ENCODE measurements around the gene CTSF.

The CTSF gene

DNA sequence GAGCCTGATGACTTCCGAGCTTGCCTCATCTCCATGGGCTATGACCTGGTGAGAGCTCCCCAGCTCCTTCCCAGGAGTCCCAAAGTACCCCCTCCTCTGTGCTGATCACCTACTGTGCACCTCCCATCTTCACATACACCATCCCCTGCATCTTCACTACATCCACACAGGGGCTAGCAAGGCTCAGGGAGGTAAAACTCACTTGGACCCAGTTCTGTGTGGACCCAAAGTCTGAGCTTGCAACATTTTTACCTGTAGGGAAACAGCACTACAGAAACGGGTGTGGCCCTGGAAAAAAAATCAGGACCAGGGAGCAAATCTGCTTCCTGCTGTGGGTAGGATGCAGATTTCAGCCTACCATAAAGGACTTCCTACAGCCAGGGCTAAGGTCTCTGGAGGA is 6.1 kb downstream of the CTSF start:
- TF ChIP-seq, protein P1, sequence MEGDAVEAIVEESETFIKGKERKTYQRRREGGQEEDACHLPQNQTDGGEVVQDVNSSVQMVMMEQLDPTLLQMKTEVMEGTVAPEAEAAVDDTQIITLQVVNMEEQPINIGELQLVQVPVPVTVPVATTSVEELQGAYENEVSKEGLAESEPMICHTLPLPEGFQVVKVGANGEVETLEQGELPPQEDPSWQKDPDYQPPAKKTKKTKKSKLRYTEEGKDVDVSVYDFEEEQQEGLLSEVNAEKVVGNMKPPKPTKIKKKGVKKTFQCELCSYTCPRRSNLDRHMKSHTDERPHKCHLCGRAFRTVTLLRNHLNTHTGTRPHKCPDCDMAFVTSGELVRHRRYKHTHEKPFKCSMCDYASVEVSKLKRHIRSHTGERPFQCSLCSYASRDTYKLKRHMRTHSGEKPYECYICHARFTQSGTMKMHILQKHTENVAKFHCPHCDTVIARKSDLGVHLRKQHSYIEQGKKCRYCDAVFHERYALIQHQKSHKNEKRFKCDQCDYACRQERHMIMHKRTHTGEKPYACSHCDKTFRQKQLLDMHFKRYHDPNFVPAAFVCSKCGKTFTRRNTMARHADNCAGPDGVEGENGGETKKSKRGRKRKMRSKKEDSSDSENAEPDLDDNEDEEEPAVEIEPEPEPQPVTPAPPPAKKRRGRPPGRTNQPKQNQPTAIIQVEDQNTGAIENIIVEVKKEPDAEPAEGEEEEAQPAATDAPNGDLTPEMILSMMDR (IDR thresholded peaks at IDR 0.05; ENCODE audit: control insufficient read depth, extremely low read depth, insufficient read depth), result no peak
- no peak overlapping the region for H3K4me3 ChIP-seq (ENCODE audit: low read depth, low read length)
- no peak for DNase-seq (ENCODE audit: low read depth)

DNA sequence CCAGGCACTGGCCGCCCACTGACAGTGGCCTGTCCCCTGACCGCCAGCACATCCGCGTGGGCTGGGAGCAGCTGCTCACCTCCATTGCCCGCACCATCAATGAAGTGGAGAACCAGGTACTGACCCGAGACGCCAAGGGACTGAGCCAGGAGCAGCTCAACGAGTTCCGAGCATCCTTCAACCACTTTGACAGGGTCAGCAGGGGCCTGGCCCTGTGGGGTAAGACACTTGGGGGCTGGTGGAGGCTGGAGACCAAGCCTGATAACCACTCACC is 6.5 kb downstream of the CTSF start:
- DNase-seq (ENCODE audit: low read depth), result no peak

DNA sequence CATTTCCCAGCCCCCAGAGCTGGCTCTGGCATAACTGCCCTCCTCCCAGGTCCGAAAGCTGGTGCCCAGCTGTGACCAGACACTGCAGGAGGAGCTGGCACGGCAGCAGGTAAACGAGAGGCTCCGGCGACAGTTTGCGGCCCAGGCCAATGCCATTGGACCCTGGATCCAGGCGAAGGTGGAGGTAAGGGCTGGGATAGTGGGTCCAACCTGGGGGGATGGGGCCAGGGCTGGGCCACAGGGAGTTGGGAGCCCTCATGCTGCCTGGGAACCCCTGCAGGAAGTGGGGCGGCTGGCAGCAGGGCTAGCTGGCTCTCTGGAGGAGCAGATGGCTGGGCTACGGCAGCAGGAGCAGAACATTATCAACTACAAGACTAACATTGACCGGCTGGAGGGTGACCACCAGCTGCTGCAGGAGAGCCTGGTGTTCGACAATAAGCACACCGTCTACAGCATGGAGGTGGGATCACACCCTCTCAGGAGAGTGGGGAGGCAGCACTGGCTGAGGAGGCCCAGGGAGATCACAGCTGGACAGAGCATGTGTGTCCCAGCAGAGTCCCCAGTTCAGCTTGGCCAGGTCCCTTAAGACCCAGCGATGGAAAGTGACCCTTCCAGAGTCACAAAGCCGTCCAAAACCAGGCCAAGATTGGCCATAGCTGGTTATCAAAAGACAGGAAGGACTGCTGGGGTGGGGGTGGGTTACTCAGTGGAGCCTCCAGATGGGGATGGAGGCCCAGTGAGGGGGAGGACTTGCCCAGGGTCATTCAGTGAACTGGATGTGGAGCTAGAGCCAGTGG is 7.0 kb downstream of the CTSF start:
- TF ChIP-seq, protein P1 (IDR thresholded peaks at IDR 0.05; ENCODE audit: control insufficient read depth, extremely low read depth, insufficient read depth), result no peak
- DNase-seq (ENCODE audit: low read depth), result no peak
- H3K4me3 ChIP-seq (ENCODE audit: low read depth, low read length), result no peak overlapping the region

More for the DNA sequence above, 6.5 kb downstream of the CTSF start:
- H3K4me3 ChIP-seq (ENCODE audit: low read depth, low read length), result no peak overlapping the region
- TF ChIP-seq, protein P1 (IDR thresholded peaks at IDR 0.05; ENCODE audit: control insufficient read depth, extremely low read depth, insufficient read depth), result no peak

DNA sequence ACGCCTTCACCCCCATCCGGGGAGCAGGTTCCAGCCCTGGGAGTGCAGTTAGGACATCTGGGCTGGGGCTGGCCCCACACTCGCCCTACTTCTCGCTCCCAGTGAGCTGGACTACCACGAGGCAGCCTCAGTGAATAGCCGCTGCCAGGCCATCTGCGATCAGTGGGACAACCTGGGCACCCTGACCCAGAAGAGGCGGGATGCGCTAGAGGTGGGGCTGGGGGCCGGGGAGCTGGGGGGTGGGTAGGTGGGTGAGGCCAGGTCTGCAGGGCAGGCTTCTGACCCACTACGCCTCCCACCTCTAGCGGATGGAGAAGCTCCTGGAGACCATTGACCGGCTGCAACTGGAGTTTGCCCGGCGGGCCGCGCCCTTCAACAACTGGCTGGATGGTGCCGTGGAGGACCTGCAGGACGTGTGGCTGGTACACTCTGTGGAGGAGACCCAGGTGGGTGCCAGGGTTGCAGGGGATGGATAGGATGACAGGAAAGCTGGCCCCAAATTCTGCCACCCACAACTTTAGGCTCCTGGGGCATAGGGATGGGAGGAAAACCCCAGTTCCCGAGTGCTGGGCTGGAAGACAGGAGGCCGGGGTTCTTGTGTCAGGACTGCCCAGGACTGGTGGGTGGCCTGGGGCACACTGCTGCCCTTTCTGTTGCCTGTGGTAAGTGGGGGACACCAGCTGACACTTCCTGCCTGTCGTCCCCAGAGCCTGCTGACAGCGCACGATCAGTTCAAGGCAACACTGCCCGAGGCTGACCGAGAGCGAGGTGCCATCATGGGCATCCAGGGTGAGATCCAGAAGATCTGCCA is 8.3 kb downstream of the CTSF start:
- H3K4me3 ChIP-seq (ENCODE audit: low read depth, low read length), result no peak overlapping the region
- TF ChIP-seq, protein P1 (IDR thresholded peaks at IDR 0.05; ENCODE audit: control insufficient read depth, extremely low read depth, insufficient read depth), result no peak
- DNase-seq (ENCODE audit: low read depth), result no peak

DNA sequence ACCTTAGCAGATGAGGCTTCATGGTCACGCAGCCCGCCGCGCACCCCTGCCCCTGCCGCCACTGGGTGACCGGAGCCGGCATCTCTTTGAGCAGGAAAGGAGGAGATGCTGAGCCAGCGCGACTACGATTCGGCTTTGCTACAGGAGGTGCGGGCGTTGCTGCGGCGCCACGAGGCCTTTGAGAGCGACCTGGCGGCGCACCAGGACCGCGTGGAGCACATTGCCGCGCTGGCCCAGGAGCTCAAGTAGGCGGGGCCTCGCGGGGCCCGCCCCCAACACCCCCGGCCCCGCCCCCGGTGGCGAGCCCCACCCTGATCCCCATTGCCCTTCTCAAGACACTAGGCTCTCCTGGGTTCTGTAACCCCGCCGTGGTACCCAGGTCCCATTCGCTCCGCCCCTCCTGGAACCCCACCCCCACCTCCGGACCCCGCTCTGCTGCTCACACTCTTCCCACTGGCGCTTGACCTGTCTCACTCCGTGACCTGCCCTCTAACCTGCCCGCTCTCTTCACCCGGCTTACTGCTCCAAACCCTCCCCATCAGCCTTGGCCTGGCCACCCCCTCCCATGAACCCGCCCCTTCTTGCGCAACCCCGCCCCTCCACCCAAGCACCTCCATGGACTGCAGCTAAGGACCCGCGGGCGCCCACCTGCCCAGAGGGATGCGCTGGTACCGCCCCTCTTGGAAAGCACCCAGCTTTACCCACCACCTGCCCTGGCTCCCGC is 9.1 kb downstream of the CTSF start:
- TF ChIP-seq, protein P1 (IDR thresholded peaks at IDR 0.05; ENCODE audit: control insufficient read depth, extremely low read depth, insufficient read depth), result no peak
- no peak overlapping the region for H3K4me3 ChIP-seq (ENCODE audit: low read depth, low read length)
- DNase-seq (ENCODE audit: low read depth), result no peak

DNA sequence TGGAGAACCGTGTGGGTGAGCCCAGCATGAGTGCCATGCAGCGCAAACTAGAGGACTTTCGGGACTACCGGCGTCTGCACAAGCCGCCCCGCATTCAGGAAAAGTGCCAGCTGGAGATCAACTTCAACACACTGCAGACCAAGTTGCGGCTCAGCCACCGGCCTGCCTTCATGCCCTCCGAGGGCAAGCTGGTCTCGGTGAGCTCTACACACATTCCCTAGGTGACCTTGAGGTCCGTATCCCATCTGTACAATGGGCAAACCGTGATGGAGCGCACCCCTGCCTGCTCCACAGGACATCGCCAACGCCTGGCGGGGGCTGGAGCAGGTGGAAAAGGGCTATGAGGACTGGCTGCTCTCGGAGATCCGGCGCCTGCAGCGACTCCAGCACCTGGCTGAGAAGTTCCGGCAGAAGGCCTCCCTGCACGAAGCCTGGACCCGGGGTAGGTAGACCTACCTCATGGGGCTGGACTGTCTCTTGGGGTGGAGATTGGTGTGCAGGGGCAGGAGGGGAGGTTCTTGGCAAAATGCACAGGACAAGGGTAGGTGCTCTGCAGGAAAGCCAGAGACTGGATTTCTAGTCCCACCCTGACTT is 10.6 kb downstream of the CTSF start:
- TF ChIP-seq, protein P1 (IDR thresholded peaks at IDR 0.05; ENCODE audit: control insufficient read depth, extremely low read depth, insufficient read depth), result no peak
- H3K4me3 ChIP-seq (ENCODE audit: low read depth, low read length), result no peak overlapping the region
- DNase-seq (ENCODE audit: low read depth), result no peak

All from LNCaP clone FGC (cell line).